Left ventricle myocardium inferior (tissue), 1 donor: ENCODE measurements around the gene SCFD2. TPM values are rescaled to one million over a fixed set of nuclear protein-coding genes. Genes with fewer than 3 reads are reported as not detected.

ENCODE experiments used
- DNase-seq: peaks from one replicate; pipeline ENCODE4 v3.0.0-alpha.2; 2020
- H3K27ac ChIP-seq: fragments of 200-600 bp; replicated peaks from 2 replicates; pipeline ENCODE4 v1.8.0; 2021
- H3K27me3 ChIP-seq: fragments of 200-600 bp; 2 replicates; pipeline ENCODE4 v1.8.0; 2021; ENCODE audit warnings: low read depth
- H3K36me3 ChIP-seq: fragments of 200-600 bp; 2 replicates; pipeline ENCODE4 v1.8.0; 2021
- H3K4me1 ChIP-seq: fragments of 200-600 bp; 2 replicates; pipeline ENCODE4 v1.8.0; 2021
- H3K4me3 ChIP-seq: fragments of 200-600 bp; 2 replicates; pipeline ENCODE4 v1.8.0; 2021; ENCODE audit warnings: mild to moderate bottlenecking, moderate library complexity
- H3K9me3 ChIP-seq: fragments of 200-600 bp; replicated peaks from 2 replicates; pipeline ENCODE4 v1.8.0; 2021
- intact Hi-C: fragments of 100-400 bp; cut with micrococcal nuclease; formaldehyde crosslinking; loops from one replicate; pipeline ENCODE4 v1.11.0; 2022
- total RNA-seq: library from RNA; stranded (reverse); fragmentation: NEBNext Ultra II Directional; extraction: Animal tissue kit (Norgen Biotek cat#: 25700); gene quantifications from one replicate; pipeline ENCODE4 v1.2.1, GENCODE V29; 2021
- TF ChIP-seq, protein P1 (sequence below): fragments of 200-600 bp; IDR thresholded peaks from 2 replicates; pipeline ENCODE4 v1.8.0; 2021; ENCODE audit warnings: antibody characterized with exemption, mild to moderate bottlenecking, borderline replicate concordance
- donor health status: DM: no; HTN: yes; CAD: no; lungs with severe emphysema.

SCFD2 gene
- total RNA-seq, 1 donor from 2014 or later = 9.3 TPM

DNA sequence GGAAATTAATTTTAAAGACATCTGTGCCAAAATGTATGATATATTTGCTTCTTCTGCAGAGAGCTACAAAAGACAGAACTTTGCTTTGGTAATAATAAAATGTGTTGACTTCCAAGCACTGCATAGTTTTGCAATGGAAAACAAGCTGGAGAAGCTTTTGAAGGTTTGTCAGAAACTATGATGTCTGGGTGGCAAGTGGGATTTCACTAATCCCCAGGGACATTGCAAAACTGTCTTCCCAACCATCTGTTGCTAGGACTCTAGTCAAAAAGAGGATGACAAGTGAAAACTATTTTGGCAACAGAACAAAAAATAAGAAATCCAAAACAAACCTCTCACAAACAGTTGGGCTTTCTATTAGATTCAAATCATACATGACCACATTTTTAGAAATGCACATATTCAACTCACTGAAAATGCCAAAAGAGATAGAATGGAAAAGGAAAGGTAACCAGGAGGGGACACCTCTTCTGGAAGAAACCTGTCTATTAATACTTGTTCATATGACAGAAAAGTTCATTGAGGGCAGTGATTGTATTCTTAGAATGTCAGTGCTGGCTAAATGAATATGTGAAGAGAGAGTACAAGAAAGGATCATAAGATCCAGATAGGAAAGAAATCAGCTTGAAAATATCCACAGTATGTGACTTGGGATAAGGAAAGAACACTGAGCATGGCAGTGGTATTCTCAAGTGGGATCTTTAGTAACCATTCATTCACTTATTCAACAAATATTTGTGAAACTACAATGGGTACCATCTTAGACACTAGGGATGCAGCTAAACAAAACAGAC lies 275.7 kb downstream of the SCFD2 start:
- H3K27ac ChIP-seq = no peak overlapping the region
- no peak overlapping the region for H3K4me3 ChIP-seq
- no peaks in the 10 kb centered on the region for H3K36me3 ChIP-seq
- no peaks in the 10 kb centered on the region for H3K27me3 ChIP-seq
- intact Hi-C loops = no loop called here
- TF ChIP-seq, protein P1, sequence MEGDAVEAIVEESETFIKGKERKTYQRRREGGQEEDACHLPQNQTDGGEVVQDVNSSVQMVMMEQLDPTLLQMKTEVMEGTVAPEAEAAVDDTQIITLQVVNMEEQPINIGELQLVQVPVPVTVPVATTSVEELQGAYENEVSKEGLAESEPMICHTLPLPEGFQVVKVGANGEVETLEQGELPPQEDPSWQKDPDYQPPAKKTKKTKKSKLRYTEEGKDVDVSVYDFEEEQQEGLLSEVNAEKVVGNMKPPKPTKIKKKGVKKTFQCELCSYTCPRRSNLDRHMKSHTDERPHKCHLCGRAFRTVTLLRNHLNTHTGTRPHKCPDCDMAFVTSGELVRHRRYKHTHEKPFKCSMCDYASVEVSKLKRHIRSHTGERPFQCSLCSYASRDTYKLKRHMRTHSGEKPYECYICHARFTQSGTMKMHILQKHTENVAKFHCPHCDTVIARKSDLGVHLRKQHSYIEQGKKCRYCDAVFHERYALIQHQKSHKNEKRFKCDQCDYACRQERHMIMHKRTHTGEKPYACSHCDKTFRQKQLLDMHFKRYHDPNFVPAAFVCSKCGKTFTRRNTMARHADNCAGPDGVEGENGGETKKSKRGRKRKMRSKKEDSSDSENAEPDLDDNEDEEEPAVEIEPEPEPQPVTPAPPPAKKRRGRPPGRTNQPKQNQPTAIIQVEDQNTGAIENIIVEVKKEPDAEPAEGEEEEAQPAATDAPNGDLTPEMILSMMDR = no peak
- DNase-seq = no peak
- H3K4me1 ChIP-seq = peaks cover 30% of the 10 kb centered on the region
- H3K9me3 ChIP-seq = peaks cover 14% of the 10 kb centered on the region

DNA sequence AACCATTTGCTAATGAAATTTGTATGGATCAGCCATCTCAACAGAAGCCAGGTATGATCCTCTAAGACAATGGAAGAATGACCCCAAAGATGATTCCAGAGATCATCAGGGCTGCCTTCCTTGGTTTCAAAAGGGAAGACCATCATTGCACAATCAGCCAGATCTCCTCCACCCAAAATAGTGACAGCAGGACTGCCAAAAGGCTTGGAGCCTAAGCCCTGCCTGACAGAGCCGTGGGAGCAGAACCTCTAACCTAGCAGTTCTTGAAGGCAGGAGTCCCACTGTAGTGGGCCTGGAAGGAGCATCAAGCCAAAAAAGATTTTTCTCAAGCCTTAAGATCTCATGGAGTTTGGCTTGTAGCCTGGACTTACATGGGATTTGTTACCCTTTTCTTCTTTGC lies 277.7 kb downstream of the SCFD2 start:
- H3K4me1 ChIP-seq = peaks cover 30% of the 10 kb centered on the region
- no peaks in the 10 kb centered on the region for H3K36me3 ChIP-seq
- no peak for DNase-seq
- no peak overlapping the region for H3K4me3 ChIP-seq
- no peaks in the 10 kb centered on the region for H3K27me3 ChIP-seq
- peaks cover 32% of the 10 kb centered on the region for H3K9me3 ChIP-seq
- H3K27ac ChIP-seq = no peak overlapping the region
- TF ChIP-seq, protein P1 = no peak
- intact Hi-C loops = no loop called here

DNA sequence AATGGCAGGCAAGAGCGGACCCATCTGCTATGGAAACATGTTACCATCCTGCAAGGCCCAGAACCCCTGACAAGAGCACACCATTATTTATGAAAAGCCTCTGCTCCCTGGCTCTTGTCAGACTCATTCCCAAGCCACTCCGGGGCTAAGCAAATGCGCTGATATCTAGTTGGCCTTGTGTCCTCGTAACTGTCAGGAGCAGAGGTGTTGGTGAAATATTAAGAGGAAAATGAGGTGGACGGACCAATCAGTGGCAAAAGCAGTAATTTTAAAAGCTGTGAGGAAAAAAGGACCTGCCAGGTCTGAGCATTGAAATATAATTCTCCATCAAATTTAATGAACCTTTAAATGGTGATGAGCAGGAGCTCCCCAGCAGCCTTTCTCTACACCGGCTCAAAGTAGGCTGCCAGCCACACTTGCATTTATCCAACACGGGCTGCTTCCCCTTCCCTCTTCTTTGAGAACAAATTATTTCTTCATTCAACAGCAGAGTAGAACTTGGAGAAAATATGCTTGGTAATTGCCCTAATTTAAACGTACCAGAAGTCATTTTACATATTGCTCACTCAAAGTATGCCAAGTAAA lies 289.4 kb downstream of the SCFD2 start:
- intact Hi-C loops = no loop called here
- DNase-seq = no peak
- TF ChIP-seq, protein P1 = no peak
- Histone ChIP-seq H3K4me3 (no peak overlapping the region), H3K9me3 (no peaks in the 10 kb centered on the region), H3K36me3 (no peaks in the 10 kb centered on the region), H3K4me1 (peaks cover 15% of the 10 kb centered on the region), H3K27me3 (no peaks in the 10 kb centered on the region), H3K27ac (no peak overlapping the region)

DNA sequence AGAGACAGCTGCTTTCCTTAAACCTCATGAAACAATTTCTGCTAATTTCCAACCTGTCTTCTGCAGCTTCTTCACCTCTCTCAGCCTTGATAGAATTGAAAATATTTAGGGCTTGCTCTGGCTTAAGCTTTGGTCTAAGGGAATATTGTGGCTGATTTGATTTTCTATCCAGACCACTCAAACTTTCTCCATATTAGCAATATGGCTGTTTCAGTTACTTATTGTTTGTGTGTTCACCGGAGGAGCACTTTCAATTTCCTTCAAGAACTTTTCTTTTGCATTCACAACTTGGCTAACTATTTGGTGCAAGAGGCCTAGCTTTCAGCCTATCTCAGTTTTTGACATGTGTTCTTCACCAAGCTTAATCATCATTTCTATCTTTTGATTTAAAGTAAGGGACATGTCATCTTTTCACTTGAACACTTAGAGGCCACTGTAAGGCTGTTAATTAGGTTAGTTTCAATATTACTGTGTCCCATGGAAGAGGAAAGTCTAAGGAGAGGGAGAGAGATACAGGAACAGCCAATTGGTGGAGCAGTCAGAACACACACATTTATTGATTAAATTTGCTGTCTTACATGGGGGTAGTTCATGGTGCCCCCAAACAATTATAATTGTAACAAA lies 290.6 kb downstream of the SCFD2 start:
- no peaks in the 10 kb centered on the region for H3K9me3 ChIP-seq
- H3K4me1 ChIP-seq = peaks cover 15% of the 10 kb centered on the region
- no peaks in the 10 kb centered on the region for H3K36me3 ChIP-seq
- intact Hi-C loops = no loop called here
- no peaks in the 10 kb centered on the region for H3K27me3 ChIP-seq
- no peak for DNase-seq
- H3K27ac ChIP-seq = no peak overlapping the region
- H3K4me3 ChIP-seq = no peak overlapping the region
- TF ChIP-seq, protein P1 = no peak

DNA sequence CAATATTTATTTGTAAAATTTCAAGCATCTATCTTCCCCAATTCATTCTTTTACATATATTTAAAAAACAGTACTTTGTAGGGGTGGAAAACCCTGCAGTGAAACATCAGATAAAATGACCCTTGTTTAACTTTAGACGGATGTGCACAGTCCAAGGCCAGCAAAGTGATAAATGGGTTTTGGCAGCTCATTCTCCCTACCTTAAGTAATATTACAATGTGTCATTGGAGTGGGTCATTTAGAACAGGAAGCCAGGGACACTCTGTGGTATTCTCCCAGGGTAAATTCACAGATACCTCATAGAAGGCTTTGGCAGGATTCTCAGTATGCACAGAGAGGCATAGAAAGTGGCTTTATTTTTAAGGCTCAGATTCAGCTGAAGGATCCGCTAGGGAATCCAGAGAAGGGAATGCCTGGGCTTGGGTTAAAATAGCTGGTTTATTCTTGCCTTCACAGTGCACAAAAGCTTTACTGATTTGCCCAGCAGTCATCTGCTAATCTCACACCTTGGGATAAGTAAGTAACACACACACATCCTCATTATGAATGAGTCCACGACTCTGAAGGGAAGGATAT lies 297.0 kb downstream of the SCFD2 start:
- Histone ChIP-seq H3K36me3 (no peaks in the 10 kb centered on the region), H3K4me1 (no peaks in the 10 kb centered on the region), H3K9me3 (peaks cover 7% of the 10 kb centered on the region), H3K27ac (no peak overlapping the region), H3K27me3 (no peaks in the 10 kb centered on the region), H3K4me3 (no peak overlapping the region)
- TF ChIP-seq, protein P1 = no peak
- no peak for DNase-seq
- intact Hi-C loops = no loop called here
